Muscle of arm (tissue), 12 donors: ENCODE measurements around the gene BTBD9. TPM values are rescaled to one million over a fixed set of nuclear protein-coding genes. Genes with fewer than 3 reads are reported as not detected.

Experiments
- DNase-seq: peaks from one replicate; pipeline ENCODE4 v3.0.0-alpha.2; 2013
- polyA plus RNA-seq, 12 donors: library from polyadenylated mRNA; unstranded; fragments of 120-200 nt; gene quantifications; one replicate each; pipeline ENCODE4 v1.2.1, GENCODE V29; 2013; ENCODE audit not compliant: insufficient read length in 12 of 12

BTBD9 gene
- polyA plus RNA-seq, 12 donors = 7.6 to 9.8 (median 8.5) TPM; not detected in 1

DNA sequence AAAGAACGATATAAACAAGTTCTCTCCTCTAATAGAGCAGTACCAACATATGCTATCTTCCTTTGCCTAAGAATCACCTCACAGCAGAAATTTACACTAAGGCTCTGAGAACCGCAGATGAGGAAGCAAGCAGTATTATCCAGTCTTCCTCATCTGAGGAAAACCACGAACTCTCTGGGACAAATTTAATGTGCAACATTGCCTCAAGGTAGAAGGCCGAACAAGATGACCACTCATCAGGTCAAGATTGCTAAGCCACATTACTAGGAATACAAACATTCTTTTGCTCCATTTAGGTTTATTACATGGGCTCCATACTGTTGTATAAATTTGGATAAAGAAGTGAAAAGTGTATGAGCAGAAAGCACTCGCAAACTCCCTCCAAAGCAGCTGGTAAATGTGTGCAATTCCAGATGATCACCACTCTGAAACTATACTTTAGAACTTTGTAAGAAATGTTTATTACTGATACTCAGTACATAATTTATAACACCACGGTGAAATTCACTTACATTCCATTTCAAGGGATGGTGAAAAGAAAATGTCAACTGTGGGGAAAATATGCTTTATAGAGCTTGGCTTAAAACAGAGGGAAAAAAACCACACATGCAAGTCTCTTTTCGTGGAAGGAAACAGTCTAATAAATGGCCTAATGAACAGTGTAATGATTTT lies 398.4 kb downstream of the BTBD9 start:
- no peak for DNase-seq

DNA sequence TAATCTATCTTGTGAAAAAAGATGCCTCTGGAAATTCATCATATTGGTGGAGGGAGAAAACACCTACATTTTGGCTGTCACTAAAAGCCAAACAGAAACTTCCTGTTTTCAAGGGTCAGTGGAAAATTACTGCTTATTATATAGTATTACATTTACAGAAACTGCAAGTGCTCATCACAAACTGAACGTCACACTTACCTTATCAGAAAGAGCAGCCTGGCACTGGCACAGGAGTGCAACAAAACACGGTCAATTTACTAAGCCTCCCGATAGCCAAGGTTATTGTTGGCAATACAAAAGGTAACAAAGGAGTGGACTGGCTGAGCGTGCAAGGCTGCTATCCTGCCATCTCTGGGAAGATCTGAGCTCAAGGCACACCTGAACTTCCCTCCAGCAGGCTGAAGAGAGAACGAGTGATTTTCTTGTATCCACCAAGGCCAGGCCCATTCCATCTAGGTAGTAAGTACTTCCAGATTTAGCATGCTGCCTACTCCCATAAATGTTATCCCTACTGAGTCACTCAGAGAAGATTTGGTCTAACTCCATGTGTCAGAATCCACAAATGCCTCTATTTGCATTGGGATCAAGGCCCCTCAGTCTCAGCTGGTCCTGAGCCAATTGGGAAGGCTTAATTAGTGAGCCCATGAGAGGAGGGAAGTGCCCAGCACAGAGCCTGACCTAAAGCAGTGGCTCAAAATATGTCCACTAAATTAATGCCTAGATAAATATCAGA lies 399.8 kb downstream of the BTBD9 start:
- no peak for DNase-seq

DNA sequence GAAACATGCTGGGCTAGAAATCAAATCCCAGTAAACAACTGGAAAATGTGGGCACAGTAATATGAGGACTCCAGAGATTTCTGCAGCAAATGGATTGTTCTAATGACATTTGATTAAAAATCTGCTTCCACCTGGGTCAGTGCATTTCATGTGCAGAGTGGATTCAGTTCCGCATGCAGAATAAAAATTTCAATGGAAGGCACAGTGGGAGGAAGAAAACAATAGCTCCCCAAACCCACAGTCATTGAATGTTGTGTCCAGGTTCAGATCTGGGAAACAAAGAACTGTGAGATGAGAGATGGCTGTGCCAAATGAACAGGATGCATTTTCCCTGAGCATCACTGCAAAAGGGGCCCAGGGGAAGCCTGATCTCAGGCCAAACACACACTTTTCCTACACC lies 403.1 kb downstream of the BTBD9 start:
- no peak for DNase-seq

DNA sequence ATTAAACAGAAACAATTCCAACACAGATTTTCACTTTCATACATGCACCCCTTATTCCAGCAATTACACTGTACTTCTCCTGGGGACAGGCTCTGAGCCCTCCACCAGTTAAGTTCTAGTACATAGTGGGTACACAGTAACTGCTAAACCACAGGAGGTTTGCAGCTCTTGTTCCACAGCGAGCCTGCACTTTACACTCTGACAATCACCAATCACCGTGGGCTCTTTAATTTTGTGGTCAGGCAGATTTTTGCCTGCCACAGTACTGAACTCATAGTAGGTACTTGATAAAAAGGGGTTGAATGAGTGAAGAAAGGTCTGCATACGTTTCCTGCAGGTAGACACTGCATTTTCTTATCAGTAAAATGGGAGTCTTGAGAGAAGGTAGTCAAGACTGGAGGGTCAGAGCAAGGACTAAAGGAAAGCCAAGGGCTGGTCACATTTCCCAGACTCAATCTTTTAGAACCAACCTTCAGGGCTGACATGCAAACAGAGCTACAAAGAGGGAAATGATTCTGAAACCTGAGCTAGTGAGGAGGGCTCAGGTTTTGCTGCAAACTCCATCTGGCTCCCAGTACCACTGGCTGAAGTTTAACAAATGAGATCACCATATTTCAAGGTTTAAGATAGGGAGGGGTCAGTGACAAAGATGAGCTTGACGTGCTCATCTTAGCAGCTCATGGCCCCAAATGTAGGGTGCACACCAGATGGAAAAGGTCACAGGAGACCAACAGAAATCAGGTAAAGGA lies 404.6 kb downstream of the BTBD9 start:
- DNase-seq = no peak

DNA sequence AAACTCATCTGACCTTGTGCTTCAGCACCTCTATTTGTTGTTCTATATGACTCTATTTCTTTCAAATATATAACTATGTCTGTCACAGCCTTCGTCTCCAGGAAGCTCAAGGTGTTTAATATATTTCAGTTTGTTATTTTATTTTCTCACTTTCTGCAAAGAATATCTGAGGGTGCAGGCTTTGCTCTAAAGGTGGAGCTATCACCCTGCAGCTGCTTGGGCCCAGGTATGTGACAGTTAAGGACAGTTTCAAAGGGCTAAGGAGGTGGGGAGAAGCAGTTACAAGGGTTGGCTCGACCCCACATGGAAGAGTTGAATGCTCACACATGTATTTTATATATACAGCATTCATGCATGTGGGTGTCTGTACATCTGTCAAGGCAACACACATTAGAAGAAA lies 405.6 kb downstream of the BTBD9 start:
- no peak for DNase-seq

DNA sequence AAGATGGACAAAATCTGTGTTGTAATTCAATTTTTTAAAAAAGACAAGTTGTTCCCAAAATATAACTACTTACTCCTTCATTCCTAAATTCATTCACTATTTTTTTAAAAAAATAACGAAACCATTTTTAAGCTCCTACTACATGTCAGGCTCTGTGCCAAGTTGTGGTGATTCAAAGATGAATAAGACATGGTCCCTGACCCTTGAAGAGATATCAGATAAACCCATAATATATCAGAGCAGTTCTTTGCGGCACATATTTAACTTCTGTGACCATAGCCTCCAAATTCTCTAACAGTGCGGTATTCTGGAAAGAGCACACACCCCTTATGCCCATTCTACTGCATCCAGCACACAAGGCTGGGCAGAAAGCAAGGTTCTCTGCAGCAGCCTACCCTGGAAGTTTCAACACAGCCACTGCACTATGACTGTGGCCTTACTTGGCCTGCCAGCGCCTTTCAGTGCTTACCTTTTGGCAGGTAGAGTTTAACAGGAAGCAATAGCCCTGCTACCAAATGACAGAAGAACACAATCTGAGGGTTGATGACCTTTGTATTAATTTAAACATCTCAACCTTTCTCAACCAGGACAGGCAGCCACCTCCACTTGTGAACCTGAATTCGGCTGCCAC lies 406.5 kb downstream of the BTBD9 start:
- DNase-seq = no peak

DNA sequence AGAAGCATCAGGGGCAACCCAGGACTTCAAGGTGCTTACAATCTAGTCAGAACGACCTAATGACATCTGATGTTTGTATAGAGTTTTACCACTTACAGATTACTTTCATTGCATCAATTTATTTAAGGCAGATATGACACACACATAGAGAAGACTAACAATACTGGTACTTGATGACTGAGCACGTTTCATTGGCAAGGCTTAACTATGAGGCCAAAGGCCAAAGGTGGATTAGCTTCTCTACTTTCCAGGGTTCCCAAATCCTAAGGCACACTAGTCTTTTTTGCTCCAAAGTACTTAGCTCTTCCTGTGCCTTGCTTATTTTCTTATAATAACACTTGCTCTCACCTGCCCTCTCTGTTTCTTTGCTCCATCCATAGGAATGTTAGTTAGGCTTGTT lies 414.0 kb downstream of the BTBD9 start:
- no peak for DNase-seq

DNA sequence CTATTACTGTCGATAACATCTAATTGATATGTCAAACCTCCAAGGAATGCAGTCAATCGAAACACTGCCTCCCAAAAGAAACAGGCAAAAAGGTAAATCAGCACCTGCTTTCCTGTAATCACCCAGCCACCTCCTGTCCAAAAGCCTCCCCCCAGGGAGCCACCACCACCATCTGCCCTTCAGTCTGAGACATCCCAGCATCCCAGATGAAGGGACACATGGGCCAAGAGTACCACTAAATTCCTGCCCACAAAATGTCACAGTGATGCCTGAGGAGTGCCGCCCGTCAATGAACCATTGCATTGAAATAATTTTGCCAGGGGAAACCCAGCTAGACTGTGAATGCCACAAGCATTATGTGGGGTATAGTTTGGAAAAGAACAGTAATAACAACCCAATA lies 418.5 kb downstream of the BTBD9 start:
- DNase-seq = no peak

DNA sequence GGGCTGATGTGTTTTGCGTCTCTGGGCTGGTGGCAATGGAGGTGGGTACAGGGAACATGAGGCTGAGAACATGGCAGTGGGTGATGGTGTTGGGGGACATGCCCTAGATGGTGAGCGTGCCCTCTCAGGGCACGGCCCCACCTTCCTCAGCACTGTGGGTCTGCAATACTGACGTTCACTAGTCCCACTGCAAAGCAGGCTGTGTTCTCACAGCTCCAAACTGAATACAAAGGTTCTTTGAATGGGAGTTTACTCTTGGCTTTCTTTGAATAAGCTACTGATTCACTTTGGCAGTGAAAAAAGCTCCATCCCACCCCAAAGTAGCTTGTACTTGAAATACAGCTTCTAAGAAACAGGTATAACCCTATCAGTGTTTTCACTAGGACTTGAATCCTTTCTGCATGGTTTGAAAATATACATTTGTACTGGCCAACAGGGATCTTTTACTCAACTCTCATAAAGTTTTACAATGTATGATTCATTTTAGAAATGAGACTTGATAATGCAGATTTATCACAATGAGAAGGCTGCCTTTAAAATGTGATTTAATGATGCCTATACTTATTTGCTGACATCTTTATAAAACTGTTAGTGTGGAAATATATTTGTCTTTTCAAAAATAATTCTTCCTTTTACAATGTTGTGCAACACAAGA lies 419.5 kb downstream of the BTBD9 start:
- no peak for DNase-seq

DNA sequence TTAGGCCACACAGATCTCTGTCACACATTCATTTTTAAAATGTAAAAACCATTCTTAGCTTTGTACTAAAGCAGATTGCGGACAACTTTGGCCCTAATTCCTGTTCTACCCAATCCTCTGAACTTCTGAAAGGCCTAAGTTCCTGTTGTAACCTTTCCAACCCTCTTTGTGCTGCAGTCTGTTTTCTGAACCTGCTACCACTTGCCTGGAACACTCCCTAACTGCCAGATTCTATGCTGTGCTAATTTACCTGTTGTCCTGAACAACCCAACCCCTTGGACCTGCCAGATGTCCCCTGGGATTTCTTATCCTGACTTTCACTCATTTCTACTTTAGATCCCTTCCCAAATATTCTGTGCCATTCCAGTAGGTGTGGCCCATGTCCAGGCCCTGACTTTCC lies 421.5 kb downstream of the BTBD9 start:
- DNase-seq = no peak

DNA sequence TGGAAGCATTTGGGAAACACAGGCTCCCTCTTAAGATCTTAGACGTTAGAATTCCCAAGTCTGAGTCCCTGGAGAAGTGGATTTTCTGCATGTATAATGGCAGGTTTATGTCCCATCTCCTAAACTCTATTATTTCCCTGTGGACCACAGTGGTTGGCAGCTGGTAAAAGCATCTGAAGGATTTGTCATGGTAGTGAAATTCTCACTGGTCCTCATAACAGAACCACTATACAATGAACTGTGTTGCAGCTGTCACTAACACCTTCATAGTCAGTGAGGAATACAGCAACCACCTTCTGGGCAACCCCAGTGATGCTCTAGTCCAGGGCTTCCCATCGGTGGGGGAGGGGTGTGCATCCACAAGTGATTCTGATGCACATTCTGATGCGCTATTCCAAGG lies 423.3 kb downstream of the BTBD9 start:
- no peak for DNase-seq

DNA sequence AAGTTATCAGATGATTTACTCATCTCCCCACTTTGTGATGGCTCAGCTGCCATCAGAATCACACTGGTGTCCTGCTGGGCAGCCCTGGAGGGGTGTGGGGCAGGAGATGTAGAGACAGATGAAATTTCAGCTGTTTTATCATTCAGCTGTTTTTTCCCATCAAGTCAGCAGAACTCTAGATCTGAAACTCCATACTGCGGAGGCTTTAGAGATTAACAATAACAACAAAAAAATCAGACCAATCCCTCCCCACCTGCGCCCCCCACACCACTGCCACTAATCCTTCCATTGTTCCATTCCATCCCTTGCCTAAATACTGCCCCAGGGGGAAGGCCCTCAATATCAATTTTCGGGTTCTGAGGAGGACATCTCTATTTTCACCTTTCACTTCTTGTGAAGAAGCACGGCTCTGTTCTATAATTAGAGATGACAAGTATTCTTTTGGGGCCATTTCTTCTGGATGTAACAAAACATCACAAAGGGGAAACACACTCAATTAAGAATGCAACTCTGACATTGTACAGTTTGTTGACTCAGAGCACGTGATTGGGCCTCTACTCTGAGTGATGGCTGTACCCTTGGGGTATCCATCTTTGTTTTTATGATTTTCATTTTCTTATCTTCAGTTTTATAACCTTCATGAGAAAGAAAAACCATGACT lies 423.9 kb downstream of the BTBD9 start:
- no peak for DNase-seq

DNA sequence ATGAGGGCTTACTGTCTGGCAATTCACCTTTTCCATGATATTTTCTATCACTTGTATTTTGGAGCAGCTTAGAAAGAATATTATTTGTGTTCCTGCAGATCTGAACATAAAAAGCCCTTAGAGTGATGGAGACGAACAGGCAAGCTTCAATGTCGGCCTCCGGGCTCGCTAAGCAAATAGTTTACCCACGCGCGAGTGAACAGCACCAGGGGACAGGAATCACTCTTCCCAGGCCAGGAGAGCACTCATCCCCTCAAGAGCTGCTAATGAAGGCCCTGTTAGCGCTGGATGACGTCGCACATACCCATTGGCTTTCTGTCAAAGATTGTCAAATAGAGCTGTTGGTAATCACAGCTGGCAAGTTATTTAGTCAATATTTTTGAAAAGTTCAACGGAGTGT lies 424.5 kb downstream of the BTBD9 start:
- no peak for DNase-seq

DNA sequence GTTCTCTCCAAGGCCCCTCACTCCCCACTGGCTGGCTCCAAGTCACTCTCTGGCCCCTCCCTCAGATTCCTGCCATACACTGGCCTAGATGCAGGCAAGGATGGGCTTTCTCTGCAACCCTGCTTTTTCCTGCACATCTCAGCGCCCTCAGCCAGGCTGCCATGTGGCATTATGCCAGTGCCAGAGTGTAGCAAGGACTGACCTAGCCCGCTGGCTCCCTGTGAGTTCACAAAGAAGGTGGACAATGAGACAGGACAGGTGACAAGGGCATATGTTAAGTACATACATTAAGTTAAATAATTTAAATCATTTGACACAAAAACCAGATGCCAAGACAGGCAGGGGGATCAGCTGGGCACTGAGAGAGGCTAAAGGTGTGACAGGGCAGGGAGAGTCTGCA lies 425.6 kb downstream of the BTBD9 start:
- DNase-seq = no peak

DNA sequence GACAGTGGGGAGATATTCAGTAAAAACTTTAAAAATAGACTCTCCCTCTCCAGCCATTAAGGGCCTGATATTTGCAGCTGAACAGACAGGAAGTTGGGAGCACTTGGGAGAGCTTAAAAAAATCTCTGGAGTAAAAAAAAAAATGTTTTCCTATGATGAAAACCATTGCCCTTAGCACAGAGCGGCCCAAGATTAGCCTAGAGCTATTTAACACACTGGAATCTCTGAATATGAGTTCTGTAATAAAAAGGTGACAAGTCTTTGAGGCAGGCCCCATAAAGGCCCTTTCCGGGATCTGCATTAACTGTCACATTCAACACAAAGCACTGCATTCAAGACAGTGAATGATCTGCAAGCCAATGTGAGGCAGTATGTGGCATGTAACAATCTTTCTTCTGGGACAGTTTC lies 426.5 kb downstream of the BTBD9 start:
- no peak for DNase-seq

DNA sequence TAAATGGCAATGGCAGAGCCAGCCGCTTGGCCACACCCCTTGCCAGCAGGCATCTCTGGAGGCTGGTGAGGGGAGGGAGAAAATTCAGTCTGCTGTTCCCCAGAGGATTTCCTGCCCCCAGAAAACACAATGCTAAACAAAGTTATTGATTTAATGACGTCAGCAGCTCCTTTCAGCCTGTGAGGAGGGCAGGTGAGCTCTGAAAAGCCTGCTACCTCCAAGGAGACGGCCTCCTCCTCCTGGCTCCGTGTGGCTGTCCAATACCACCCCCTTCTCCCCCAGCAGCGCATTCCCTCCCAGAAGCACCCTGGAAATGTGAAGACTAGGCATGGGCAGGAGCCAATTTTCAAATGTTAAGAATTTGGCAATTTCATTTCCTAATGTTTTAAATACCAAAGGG lies 427.1 kb downstream of the BTBD9 start:
- no peak for DNase-seq

DNA sequence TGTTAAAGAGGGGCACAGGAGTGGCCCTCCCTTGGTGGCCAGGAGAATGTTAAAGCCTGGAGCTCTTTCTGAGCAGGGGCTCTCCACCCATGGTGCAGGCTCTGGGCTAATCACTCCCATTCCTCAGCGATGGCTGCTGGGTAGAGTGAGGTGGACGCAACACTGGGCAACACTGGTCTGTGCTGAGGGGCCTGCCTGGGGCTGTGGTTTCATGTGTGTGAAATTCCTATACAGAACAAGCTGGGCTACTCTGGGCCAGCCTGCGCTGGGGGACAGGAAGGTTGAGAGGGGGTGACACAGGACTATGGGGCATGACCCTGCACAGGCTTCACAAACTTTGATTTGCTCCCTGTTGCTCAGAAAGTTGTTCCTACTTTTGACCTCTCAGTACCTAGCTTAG lies 427.6 kb downstream of the BTBD9 start:
- no peak for DNase-seq

DNA sequence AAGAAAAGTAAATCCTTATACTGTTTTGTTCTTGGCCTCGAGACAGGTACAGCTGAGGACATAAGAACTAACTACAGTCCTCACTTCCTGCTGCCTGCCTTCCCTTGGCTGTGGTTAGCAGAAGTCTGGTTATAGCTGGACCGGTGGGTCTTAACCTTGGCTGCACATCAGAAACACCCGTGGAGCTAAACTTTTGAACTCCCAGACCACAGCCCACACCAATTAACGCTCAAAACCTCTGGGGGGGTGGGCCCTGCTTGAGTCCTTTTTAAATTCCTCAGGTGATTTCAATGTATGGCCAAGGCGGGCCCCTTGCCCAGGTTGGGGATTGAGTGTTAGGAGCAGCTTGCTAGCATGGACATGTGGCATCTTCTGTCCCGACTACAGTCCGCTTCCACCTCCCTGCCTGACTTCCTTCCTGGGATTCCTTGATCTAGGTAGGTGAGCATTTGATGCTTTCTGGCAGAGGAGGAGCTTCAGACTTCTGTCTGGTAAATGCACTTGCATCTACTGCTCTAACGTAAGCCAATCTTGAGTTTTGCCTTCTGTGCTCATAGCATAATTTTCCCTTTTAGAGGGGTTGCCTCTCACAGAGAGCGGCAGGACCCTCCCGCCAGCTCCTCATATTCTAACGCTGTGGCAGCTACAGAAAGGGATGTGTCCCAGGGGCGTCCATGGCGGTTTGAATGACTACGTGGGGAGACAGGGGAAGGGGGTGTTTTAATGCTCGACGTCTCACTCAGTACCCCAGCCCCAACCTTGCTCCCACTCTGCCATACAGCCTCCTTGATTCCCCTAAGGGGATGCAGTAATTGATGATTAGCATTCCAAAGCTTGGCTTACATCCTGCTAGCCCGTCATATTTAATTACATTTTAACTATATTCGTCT lies 430.1 kb downstream of the BTBD9 start:
- DNase-seq = peak; percentile 56

DNA sequence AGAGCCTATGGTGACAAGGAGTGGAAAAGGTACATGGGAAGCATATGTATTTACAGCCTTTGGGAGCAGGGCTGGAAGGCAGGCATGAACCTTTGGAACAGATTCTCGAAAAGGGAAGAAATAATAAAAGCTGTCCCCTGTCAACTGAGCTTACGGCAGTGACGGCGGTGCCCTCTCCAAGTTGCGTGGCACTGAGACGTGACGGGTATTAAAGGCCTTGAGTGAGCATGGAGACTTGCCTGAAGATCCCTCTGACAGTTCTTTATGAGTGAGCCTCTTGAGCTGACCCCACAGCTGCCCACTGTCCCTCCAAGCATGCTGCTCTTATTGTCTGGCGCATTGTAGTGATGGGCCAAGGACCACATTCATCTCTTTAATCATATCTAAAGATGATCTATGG lies 431.7 kb downstream of the BTBD9 start:
- no peak for DNase-seq

DNA sequence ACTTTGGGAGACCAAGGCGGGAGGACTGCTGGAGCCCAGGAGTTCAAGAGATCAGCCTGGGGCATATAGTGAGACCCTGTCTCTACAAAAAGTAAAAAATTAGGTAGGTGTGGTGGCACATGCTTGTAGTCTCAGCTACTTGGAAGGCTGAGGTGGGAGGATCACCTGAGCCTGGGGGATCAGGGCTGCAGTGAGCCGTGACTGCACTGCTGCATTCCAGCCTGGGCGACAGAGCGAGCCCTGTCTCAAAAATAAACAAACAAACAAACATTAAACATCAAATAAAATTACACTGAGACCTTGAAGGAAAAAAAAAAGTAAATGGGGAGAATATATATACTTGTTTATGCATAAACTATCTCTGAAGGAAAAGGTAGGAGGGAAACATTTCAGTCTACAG lies 432.4 kb downstream of the BTBD9 start:
- no peak for DNase-seq
